Measurements from ENCODE around the gene DARS1. TPM values are rescaled to one million over a fixed set of nuclear protein-coding genes. Genes with fewer than 3 reads are reported as not detected.

Gene DARS1
- total RNA-seq, 3 donors from 2014 or later = 76.4 to 117 (median 86.7) TPM

- no peak for DNase-seq (ENCODE audit: low spot score in 2 of 2)
- Histone ChIP-seq H3K27me3 (no peaks in the 10 kb centered on the region), H3K9me3 (no peaks in the 10 kb centered on the region), H3K36me3 (no peaks in the 10 kb centered on the region), H3K4me3 (no peak overlapping the region), H3K4me1 (no peaks in the 10 kb centered on the region), H3K27ac (no peak overlapping the region)
- TF ChIP-seq CTCF (IDR thresholded peaks at IDR 0.05) (no peak), POLR2AphosphoS5 (IDR thresholded peaks at IDR 0.05) (no peak), POLR2A (IDR thresholded peaks at IDR 0.05) (no peak)
- intact Hi-C loops (cut with DNase I; ENCODE audit: low total_unique reads) = no loop called here
Measured at GRCh38 chr2:136005462-136006196, 20.2 kb upstream of the DARS1 start.

GRCh38 chr2:136004965-136005364, 19.5 kb upstream of the DARS1 start:
- no peak for TF ChIP-seq POLR2A (IDR thresholded peaks at IDR 0.05)
- TF ChIP-seq CTCF (IDR thresholded peaks at IDR 0.05) = no peak
- no peak for TF ChIP-seq POLR2AphosphoS5 (IDR thresholded peaks at IDR 0.05)
- DNase-seq (ENCODE audit: low spot score in 2 of 2) = no peak
- Histone ChIP-seq H3K27me3 (no peaks in the 10 kb centered on the region), H3K9me3 (no peaks in the 10 kb centered on the region), H3K36me3 (no peaks in the 10 kb centered on the region), H3K27ac (no peak overlapping the region), H3K4me3 (no peak overlapping the region), H3K4me1 (no peaks in the 10 kb centered on the region)
- intact Hi-C loops (cut with DNase I; ENCODE audit: low total_unique reads) = no loop called here

- no peaks in the 10 kb centered on the region for H3K36me3 ChIP-seq
- H3K4me3 ChIP-seq = no peak overlapping the region
- H3K27me3 ChIP-seq = no peaks in the 10 kb centered on the region
- no peak overlapping the region for H3K27ac ChIP-seq
- TF ChIP-seq POLR2AphosphoS5 (IDR thresholded peaks at IDR 0.05) = no peak
- H3K4me1 ChIP-seq = no peaks in the 10 kb centered on the region
- no peak for DNase-seq (ENCODE audit: low spot score in 2 of 2)
- intact Hi-C loops (cut with DNase I; ENCODE audit: low total_unique reads) = no loop called here
- H3K9me3 ChIP-seq = no peaks in the 10 kb centered on the region
Measured at GRCh38 chr2:136001131-136001530, 15.7 kb upstream of the DARS1 start.

DNA sequence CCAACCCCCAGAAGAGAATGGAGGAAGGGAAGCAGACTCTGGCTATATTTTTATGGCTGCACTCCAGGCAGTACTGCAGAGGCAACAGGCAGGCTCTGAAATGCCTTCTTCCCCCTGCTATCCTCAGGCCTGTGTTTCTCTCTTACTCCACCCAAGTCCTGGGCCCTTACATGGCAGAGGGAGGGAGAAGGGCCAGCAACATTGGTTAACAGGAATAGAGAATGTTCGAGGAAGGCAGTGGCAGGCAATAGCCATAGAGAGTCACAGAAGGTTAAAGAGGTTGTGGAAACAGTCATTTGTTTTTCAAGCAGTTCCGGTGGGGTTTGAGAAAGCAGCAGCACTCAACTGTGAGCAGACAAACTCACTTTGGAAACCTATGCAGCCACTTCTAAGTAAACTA, 15.1 kb upstream of the DARS1 start:
- TF ChIP-seq POLR2AphosphoS5 (IDR thresholded peaks at IDR 0.05) (no peak), CTCF (IDR thresholded peaks at IDR 0.05) (no peak), POLR2A (IDR thresholded peaks at IDR 0.05) (no peak)
- H3K27ac ChIP-seq = no peak overlapping the region

DNA sequence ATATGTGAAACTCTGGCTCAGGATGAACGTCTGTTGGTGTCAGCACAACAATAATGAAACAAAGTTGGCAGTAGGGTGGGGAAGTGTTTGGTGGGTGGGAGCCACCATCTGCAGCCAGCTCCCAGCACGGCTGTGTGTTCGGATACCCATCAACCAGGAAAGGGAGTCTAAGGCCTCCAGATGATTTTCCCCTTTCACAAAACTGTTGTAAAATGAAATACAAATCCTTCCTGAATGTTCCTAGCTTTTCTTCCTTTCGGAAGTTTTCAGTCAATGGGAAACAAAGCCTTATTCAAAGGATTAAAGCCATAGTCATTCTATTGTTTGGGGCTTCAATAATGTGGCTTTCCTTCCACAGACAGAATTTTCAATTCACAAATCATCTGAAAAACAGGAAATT, 14.5 kb upstream of the DARS1 start:
- intact Hi-C loops (cut with DNase I; ENCODE audit: low total_unique reads) = no loop called here
- Histone ChIP-seq H3K4me1 (no peaks in the 10 kb centered on the region), H3K27me3 (no peaks in the 10 kb centered on the region), H3K27ac (no peak overlapping the region), H3K9me3 (no peaks in the 10 kb centered on the region), H3K4me3 (no peak overlapping the region), H3K36me3 (no peaks in the 10 kb centered on the region)
- TF ChIP-seq POLR2A (IDR thresholded peaks at IDR 0.05) (no peak), CTCF (IDR thresholded peaks at IDR 0.05) (no peak), POLR2AphosphoS5 (IDR thresholded peaks at IDR 0.05) (no peak)
- no peak for DNase-seq (ENCODE audit: low spot score in 2 of 2)

More for the DNA sequence above, 15.1 kb upstream of the DARS1 start:
- no peaks in the 10 kb centered on the region for H3K4me1 ChIP-seq
- no peak overlapping the region for H3K4me3 ChIP-seq
- intact Hi-C loops (cut with DNase I; ENCODE audit: low total_unique reads) = no loop called here
- H3K9me3 ChIP-seq = no peaks in the 10 kb centered on the region
- DNase-seq (ENCODE audit: low spot score in 2 of 2) = no peak
- no peaks in the 10 kb centered on the region for H3K36me3 ChIP-seq
- no peaks in the 10 kb centered on the region for H3K27me3 ChIP-seq

Measured in breast epithelium (tissue), 4 donors.